H9 (cell line): ENCODE results near the gene PTPRF. TPM values are rescaled to one million over a fixed set of nuclear protein-coding genes. Genes with fewer than 3 reads are reported as not detected.

Source experiments
- DNase-seq: peaks from one replicate; pipeline ENCODE4 v3.0.0-alpha.2; 2017
- H2AFZ ChIP-seq: one replicate; pipeline ENCODE4 v1.6.1; 2013; ENCODE audit warnings: mild to moderate bottlenecking, low read length, control low read depth, moderate library complexity
- H2AK5ac ChIP-seq: 2 replicates; pipeline ENCODE4 v1.6.1; 2013; ENCODE audit warnings: low read length, control low read depth, mixed read lengths; ENCODE audit not compliant: insufficient read length
- H2BK120ac ChIP-seq: one replicate; pipeline ENCODE4 v1.6.1; 2013; ENCODE audit warnings: low read depth, mild to moderate bottlenecking, low read length, control low read depth, inconsistent platforms; ENCODE audit not compliant: poor library complexity, severe bottlenecking
- H2BK12ac ChIP-seq: 2 replicates; pipeline ENCODE4 v1.6.1; 2013; ENCODE audit warnings: low read length, control low read depth, mixed read lengths, low read depth; ENCODE audit not compliant: insufficient read length
- H2BK15ac ChIP-seq: 2 replicates; pipeline ENCODE4 v1.6.1; 2013; ENCODE audit warnings: low read depth, low read length, control low read depth
- H2BK20ac ChIP-seq: one replicate; pipeline ENCODE4 v1.6.1; 2013; ENCODE audit warnings: low read depth, mild to moderate bottlenecking, low read length, control low read depth, inconsistent platforms; ENCODE audit not compliant: poor library complexity, severe bottlenecking
- H2BK5ac ChIP-seq: 2 replicates; pipeline ENCODE4 v1.6.1; 2013; ENCODE audit warnings: low read length, control low read depth, mixed read lengths; ENCODE audit not compliant: insufficient read length
- H3K14ac ChIP-seq: 2 replicates; pipeline ENCODE4 v1.6.1; 2013; ENCODE audit warnings: low read length, control low read depth; ENCODE audit not compliant: insufficient read depth
- H3K18ac ChIP-seq: 2 replicates; pipeline ENCODE4 v1.6.1; 2013; ENCODE audit warnings: low read depth, mild to moderate bottlenecking, mixed read lengths, low read length, control low read depth; ENCODE audit not compliant: insufficient read length
- H3K23ac ChIP-seq: 2 replicates; pipeline ENCODE4 v1.6.1; 2013; ENCODE audit warnings: low read length, control low read depth, mixed read lengths, low read depth; ENCODE audit not compliant: insufficient read length
- H3K23me2 ChIP-seq: 2 replicates; pipeline ENCODE4 v1.6.1; 2013; ENCODE audit warnings: low read depth, mild to moderate bottlenecking, mixed read lengths, low read length, control low read depth; ENCODE audit not compliant: insufficient read length, poor library complexity, severe bottlenecking
- H3K27ac ChIP-seq: 2 replicates; pipeline ENCODE4 v1.5.1; 2013; ENCODE audit warnings: low read length, control low read depth, mixed read lengths, low read depth; ENCODE audit not compliant: insufficient read length
- H3K27me3 ChIP-seq: 2 replicates; pipeline ENCODE4 v1.6.1; 2013; ENCODE audit warnings: low read length, control low read depth, inconsistent platforms; ENCODE audit not compliant: insufficient read depth
- H3K4ac ChIP-seq: 2 replicates; pipeline ENCODE4 v1.6.1; 2013; ENCODE audit warnings: low read depth, mild to moderate bottlenecking, control low read depth, inconsistent platforms, low read length, moderate library complexity
- H3K4me1 ChIP-seq: 2 replicates; pipeline ENCODE4 v1.6.1; 2013; ENCODE audit warnings: low read length, control low read depth, inconsistent platforms; ENCODE audit not compliant: insufficient read depth
- H3K4me2 ChIP-seq: 2 replicates; pipeline ENCODE4 v1.6.1; 2013; ENCODE audit warnings: low read length, control low read depth, mixed read lengths; ENCODE audit not compliant: insufficient read length, insufficient read depth
- H3K56ac ChIP-seq: 2 replicates; pipeline ENCODE4 v1.6.1; 2013; ENCODE audit warnings: low read depth, mild to moderate bottlenecking, mixed read lengths, low read length, control low read depth; ENCODE audit not compliant: insufficient read length
- H3K79me1 ChIP-seq: 2 replicates; pipeline ENCODE4 v1.6.1; 2013; ENCODE audit warnings: low read depth, mild to moderate bottlenecking, moderate library complexity, low read length, control low read depth, inconsistent platforms; ENCODE audit not compliant: insufficient read depth, poor library complexity, severe bottlenecking
- H3K79me2 ChIP-seq: 2 replicates; pipeline ENCODE4 v1.6.1; 2013; ENCODE audit warnings: low read length, control low read depth, inconsistent platforms; ENCODE audit not compliant: insufficient read depth
- H3K9ac ChIP-seq: 2 replicates; pipeline ENCODE4 v1.6.1; 2013; ENCODE audit warnings: low read length, control low read depth, mixed read lengths; ENCODE audit not compliant: insufficient read length; ENCODE audit errors: extremely low read depth
- H3K9me3 ChIP-seq: one replicate; pipeline ENCODE4 v1.6.1; 2013; ENCODE audit warnings: low read depth, low read length, inconsistent platforms; ENCODE audit not compliant: control insufficient read depth
- H3T11ph ChIP-seq: one replicate; pipeline ENCODE4 v1.6.1; 2013; ENCODE audit warnings: mild to moderate bottlenecking, low read length, control low read depth, inconsistent platforms
- H4K20me1 ChIP-seq: one replicate; pipeline ENCODE4 v1.6.1; 2013; ENCODE audit not compliant: control insufficient read depth, insufficient read length, insufficient read depth
- H4K5ac ChIP-seq: 2 replicates; pipeline ENCODE4 v1.6.1; 2013; ENCODE audit warnings: low read depth, mild to moderate bottlenecking, mixed read lengths, low read length, control low read depth; ENCODE audit not compliant: insufficient read length
- H4K8ac ChIP-seq: replicated peaks from 2 replicates; pipeline ENCODE4 v1.6.1; 2013; ENCODE audit warnings: low read length, control low read depth, mixed read lengths, low read depth; ENCODE audit not compliant: insufficient read length
- H4K91ac ChIP-seq: 2 replicates; pipeline ENCODE4 v1.6.1; 2013; ENCODE audit warnings: low read depth, mild to moderate bottlenecking, moderate library complexity, mixed read lengths, low read length, control low read depth; ENCODE audit not compliant: insufficient read length
- H3K27ac Mint-ChIP-seq, 3 experiments: 2 replicates in 2 of 3; 3 replicates in 1 of 3; pipeline ENCODE4 v1.8.0; 2020 to 2021; ENCODE audit warnings: mixed read lengths in 3 of 3, mild to moderate bottlenecking in 1 of 3, moderate library complexity in 1 of 3
- H3K27me3 Mint-ChIP-seq: 2 replicates; pipeline ENCODE4 v1.8.0; 2021; ENCODE audit warnings: low read depth, mild to moderate bottlenecking, moderate library complexity, mixed read lengths
- H3K36me3 Mint-ChIP-seq, 3 experiments: 2 replicates in 2 of 3; 3 replicates in 1 of 3; pipeline ENCODE4 v1.8.0; 2020 to 2021; ENCODE audit warnings: low read depth in 3 of 3, mixed read lengths in 3 of 3; ENCODE audit not compliant: insufficient read depth in 1 of 3
- H3K4me1 Mint-ChIP-seq, 2 experiments: 2 replicates each; pipeline ENCODE4 v1.8.0; 2020; ENCODE audit warnings: mixed read lengths in 2 of 2
- H3K4me3 Mint-ChIP-seq, 2 experiments: 2 replicates in 1 of 2; 3 replicates in 1 of 2; pipeline ENCODE4 v1.8.0; 2020 to 2021; ENCODE audit warnings: mild to moderate bottlenecking in 2 of 2, mixed read lengths in 2 of 2, moderate library complexity in 1 of 2
- H3K9me3 Mint-ChIP-seq, 2 experiments: 2 replicates in 1 of 2; 3 replicates in 1 of 2; pipeline ENCODE4 v1.8.0; 2020; ENCODE audit warnings: mild to moderate bottlenecking in 2 of 2, mixed read lengths in 2 of 2, moderate library complexity in 1 of 2
- CTCF ChIP-seq: fragments of 200-600 bp; sonication (generic); conservative IDR thresholded peaks from 3 replicates; pipeline ENCODE4 v1.8.0; 2021; ENCODE audit warnings: antibody characterized with exemption, mild to moderate bottlenecking
- WGBS: extraction: QIAGEN DNeasy Blood & Tissue Kit; methylation state at CpG from one replicate; pipeline ENCODE4 v1.1.7; 2013; ENCODE audit warnings: missing lambda C conversion rate, low lambda C conversion rate, mixed read lengths; ENCODE audit not compliant: insufficient read length; ENCODE audit errors: extremely low coverage; 5-methylcytosine and 5-hydroxymethylcytosine counted together
- total RNA-seq: library from RNA; stranded (reverse); gene quantifications from 2 replicates; pipeline ENCODE4 v1.2.1, GENCODE V29; 2021

The PTPRF gene
- total RNA-seq, 1 experiment from 2014 or later: 193 TPM

- H2BK20ac ChIP-seq: no peak overlapping the region
- Mint-ChIP-seq H3K9me3 (peaks cover 22 to 28% of the 10 kb centered on the region in 2 experiments), H3K36me3 (peaks cover 3 to 18% (median 6%) of the 10 kb centered on the region in 3 experiments; a peak in 6 of 7 replicates), H3K27me3 (no peaks in the 10 kb centered on the region; the same call in 1 of the 2 replicates), H3K4me3 (no peak overlapping the region), H3K4me1 (no peaks in the 10 kb centered on the region), H3K27ac (no peak overlapping the region)
- H2AFZ ChIP-seq: no peak overlapping the region
- H4K91ac ChIP-seq: no peak overlapping the region
- H3K9ac ChIP-seq: no peak overlapping the region
- no peak overlapping the region for H3K23ac ChIP-seq
- no peaks in the 10 kb centered on the region for H3K79me1 ChIP-seq
- H3K27me3 ChIP-seq: no peaks in the 10 kb centered on the region
- no peak overlapping the region for H3K4ac ChIP-seq
- H3K23me2 ChIP-seq: no peaks in the 10 kb centered on the region
- H4K8ac ChIP-seq: no peak overlapping the region
- H3K56ac ChIP-seq: no peak overlapping the region
- H3K18ac ChIP-seq: no peak overlapping the region
- TF ChIP-seq CTCF: no peak
- H2BK15ac ChIP-seq: no peak overlapping the region
- H3K14ac ChIP-seq: no peak overlapping the region
- H2BK5ac ChIP-seq: no peak overlapping the region
- peaks cover 4% of the 10 kb centered on the region for H3K9me3 ChIP-seq
- H3K4me2 ChIP-seq: no peak overlapping the region
- DNase-seq: no peak
- H4K20me1 ChIP-seq: no peaks in the 10 kb centered on the region
- no peak overlapping the region for H2BK120ac ChIP-seq
- no peaks in the 10 kb centered on the region for H3K79me2 ChIP-seq
- no peaks in the 10 kb centered on the region for H3K4me1 ChIP-seq
- no CpG with 5 or more reads among the region's 1 CpG for WGBS
- no peak overlapping the region for H2BK12ac ChIP-seq
- H3T11ph ChIP-seq: no peak overlapping the region
- H2AK5ac ChIP-seq: no peak overlapping the region
- no peak overlapping the region for H4K5ac ChIP-seq
- H3K27ac ChIP-seq: no peak overlapping the region
These were observed 42.5 kb upstream of the PTPRF start for GRCh38 chr1:43488165-43488564.
